GM12891 (cell line): Measurements from ENCODE around the gene FAM78B.

Experiments used
- POLR2A ChIP-seq: IDR thresholded peaks from 2 replicates; pipeline ENCODE4 v1.6.1; 2011; ENCODE audit warnings: low read depth, low read length, control low read depth
- POLR2AphosphoS5 ChIP-seq: IDR thresholded peaks from 2 replicates; pipeline ENCODE4 v1.6.1; 2011; ENCODE audit warnings: low read depth, low read length, control low read depth

DNA sequence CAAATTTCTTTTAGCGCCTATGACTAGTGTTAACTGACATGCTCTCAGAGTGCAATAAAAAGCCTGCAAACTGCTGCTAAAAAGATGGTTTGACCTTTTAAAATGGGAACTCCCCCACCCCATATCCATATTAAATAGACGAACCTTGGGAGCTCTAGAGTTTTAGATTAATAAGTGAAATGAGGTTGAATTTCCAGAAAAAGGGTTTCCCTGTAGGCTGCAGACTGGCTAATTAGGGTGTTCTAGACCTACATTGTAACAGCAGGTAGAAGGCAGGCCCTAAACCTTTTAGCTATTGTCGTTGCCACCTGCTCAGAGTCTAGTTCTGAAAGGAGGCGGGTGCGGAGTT is 2.2 kb downstream of the FAM78B start:
- TF ChIP-seq POLR2A (no peak), POLR2AphosphoS5 (no peak)
